ENCODE results near the gene TMEM229A. TPM values are rescaled to one million over a fixed set of nuclear protein-coding genes. Genes with fewer than 3 reads are reported as not detected.
"Not testable (repeated sequence)": the region's sequence is repeated elsewhere in the genome, so short reads cannot be mapped to it uniquely, and the experiment has no call there.

The TMEM229A gene
- under 1 TPM in 1 of 4 donors, not detected in 3; 0.71 TPM for total RNA-seq
- under 1 TPM in 1 of 3 donors, not detected in 2; 0.03 TPM for polyA plus RNA-seq

DNA sequence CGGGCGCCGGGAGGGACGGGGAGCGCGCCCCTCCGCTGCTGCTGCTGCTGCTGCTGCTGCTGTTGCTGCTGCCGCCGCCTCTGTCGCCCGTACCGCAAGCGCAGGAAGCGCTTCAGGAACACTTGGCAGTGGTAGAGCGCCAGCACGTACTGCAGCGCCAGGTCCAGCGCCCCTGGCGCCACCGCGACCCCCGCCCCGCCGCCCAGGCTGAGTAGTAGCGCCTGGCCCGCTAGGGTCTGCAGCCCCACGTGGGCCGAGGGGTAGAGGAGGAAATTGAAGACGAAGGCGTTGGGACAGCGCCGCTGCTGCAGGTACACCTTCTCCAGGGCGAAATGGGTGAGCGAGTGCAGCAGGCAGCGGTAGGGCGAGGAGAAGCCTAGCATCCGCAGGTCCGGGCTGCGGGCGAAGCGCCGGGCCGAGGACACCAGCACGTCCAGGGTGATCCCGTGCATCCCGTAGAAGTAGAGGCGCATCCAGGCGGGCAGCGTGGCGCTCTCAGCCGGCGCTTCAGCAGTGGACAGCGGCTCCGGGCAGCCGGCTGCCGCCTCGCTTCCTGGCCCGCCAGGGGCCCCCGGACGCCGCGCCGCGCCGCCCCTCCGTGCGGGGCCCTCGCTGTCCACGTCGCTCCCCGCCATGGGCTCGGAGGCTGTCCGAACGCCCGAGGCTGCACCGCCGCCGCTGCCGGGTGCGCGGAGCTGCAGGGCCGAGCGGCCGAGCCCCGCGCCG, at the start of gene TMEM229A:
Gene TMEM229A (minus strand): TSS at position 699 of the 726 bp plus-strand sequence. CDS start 64 bp downstream, at position 635.
- Histone ChIP-seq H3K36me3 (no peaks in the 10 kb centered on the region), H3K4me1 (peaks cover 2 to 22% (median 19%) of the 10 kb centered on the region in 4 donors), H3K27ac (peak within 1 kb of the TSS in 1 of 4 donors; percentile 23), H3K9me3 (no peaks in the 10 kb centered on the region), H3K27me3 (peaks cover 9 to 60% (median 39%) of the 10 kb centered on the region in 3 donors), H3K4me3 (peak within 1 kb of the TSS; percentile 13 to 52 (median 42))
- peak; percentile 61 for DNase-seq
- TF ChIP-seq EP300 (IDR thresholded peaks at IDR 0.05) (no peak), POLR2A (IDR thresholded peaks at IDR 0.05) (no peak)
- 1% methylated on average over 87 of the region's 87 CpGs for WGBS, 2 donors
- intact Hi-C loops (cut with DNase I): no loop called here

DNA sequence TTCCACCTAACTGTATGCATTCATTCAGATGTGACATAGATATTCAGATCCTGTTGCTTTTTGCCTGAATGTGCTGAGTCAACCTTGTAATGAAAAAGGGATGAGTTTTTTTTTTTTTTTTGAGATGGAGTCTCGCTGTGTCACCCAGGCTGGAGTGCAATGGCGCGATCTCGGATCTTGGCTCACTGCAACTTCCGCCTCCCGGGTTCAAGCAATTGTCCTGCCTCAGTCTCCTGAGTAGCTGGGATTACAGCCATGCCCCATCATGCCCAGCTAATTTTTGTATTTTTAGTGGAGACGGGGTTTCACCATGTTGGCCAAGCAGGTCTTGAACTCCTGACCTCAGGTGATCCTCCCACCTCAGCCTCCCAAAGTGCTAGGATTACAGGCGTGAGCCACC, 49.4 kb upstream of the TMEM229A start:
- H3K36me3 ChIP-seq; intact Hi-C loops (cut with DNase I); H3K4me3 ChIP-seq; DNase-seq; H3K9me3 ChIP-seq; H3K27me3 ChIP-seq; H3K27ac ChIP-seq: not testable (repeated sequence)
- WGBS, 2 donors: 93 to 98% methylated on average over 8 of the region's 8 CpGs
- peaks cover 0 to 24% (median 21%) of the 10 kb centered on the region in 4 donors for H3K4me1 ChIP-seq

DNA sequence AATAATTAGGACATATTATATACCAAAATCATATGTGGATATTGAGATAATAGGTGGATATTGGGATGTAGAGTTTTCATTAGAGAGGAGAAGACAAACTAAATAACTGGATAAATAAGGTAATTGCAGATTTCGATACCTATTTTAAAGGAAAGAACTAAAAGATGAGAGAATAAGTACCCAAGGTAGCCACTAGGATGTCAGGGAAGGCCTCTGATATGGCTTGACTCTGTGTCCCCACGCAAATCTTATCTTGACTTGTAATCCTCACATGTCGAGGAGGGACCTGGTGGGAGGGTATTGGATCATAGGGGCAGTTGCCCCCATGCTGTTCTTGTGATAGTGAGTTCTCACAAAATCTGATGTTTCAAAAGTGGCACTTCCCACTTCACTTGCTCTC, 44.7 kb upstream of the TMEM229A start:
- 76 to 96% methylated on average over 3 of the region's 3 CpGs for whole genome bisulfite sequencing, 2 donors
- DNase-seq: no peak
- TF ChIP-seq, protein P1, sequence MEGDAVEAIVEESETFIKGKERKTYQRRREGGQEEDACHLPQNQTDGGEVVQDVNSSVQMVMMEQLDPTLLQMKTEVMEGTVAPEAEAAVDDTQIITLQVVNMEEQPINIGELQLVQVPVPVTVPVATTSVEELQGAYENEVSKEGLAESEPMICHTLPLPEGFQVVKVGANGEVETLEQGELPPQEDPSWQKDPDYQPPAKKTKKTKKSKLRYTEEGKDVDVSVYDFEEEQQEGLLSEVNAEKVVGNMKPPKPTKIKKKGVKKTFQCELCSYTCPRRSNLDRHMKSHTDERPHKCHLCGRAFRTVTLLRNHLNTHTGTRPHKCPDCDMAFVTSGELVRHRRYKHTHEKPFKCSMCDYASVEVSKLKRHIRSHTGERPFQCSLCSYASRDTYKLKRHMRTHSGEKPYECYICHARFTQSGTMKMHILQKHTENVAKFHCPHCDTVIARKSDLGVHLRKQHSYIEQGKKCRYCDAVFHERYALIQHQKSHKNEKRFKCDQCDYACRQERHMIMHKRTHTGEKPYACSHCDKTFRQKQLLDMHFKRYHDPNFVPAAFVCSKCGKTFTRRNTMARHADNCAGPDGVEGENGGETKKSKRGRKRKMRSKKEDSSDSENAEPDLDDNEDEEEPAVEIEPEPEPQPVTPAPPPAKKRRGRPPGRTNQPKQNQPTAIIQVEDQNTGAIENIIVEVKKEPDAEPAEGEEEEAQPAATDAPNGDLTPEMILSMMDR (IDR thresholded peaks at IDR 0.05): no peak
- TF ChIP-seq POLR2AphosphoS5 (IDR thresholded peaks at IDR 0.05) (no peak), POLR2A (IDR thresholded peaks at IDR 0.05) (no peak), EP300 (IDR thresholded peaks at IDR 0.05) (no peak)
- Histone ChIP-seq H3K4me3 (no peak overlapping the region), H3K36me3 (no peaks in the 10 kb centered on the region), H3K9me3 (no peaks in the 10 kb centered on the region), H3K27me3 (no peaks in the 10 kb centered on the region), H3K4me1 (no peaks in the 10 kb centered on the region), H3K27ac (no peak overlapping the region)
- intact Hi-C loops (cut with DNase I): no loop called here

DNA sequence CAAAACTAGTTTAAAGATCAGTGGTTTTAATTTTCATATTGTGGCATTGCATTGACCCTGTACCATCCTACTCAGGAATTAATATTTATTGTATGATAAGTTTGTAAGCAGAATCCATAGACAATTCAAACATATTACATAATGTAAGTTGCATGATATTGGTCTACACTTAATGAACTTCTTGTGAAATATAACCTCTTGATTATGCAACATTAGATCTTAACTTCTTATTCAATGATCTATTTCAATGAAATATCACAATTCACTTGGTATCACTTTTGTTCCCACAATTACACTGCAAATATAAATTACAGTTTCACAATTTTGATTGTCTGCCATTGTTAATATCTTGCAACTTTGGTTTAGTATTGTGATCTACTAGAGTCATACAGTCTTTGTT, 44.0 kb upstream of the TMEM229A start:
- Histone ChIP-seq H3K27ac (no peak overlapping the region), H3K9me3 (no peaks in the 10 kb centered on the region), H3K4me3 (no peak overlapping the region), H3K4me1 (no peaks in the 10 kb centered on the region), H3K27me3 (no peaks in the 10 kb centered on the region), H3K36me3 (no peaks in the 10 kb centered on the region)
- no peak for DNase-seq
- intact Hi-C loops (cut with DNase I): no loop called here
- TF ChIP-seq POLR2AphosphoS5 (IDR thresholded peaks at IDR 0.05) (no peak), EP300 (IDR thresholded peaks at IDR 0.05) (no peak)

DNA sequence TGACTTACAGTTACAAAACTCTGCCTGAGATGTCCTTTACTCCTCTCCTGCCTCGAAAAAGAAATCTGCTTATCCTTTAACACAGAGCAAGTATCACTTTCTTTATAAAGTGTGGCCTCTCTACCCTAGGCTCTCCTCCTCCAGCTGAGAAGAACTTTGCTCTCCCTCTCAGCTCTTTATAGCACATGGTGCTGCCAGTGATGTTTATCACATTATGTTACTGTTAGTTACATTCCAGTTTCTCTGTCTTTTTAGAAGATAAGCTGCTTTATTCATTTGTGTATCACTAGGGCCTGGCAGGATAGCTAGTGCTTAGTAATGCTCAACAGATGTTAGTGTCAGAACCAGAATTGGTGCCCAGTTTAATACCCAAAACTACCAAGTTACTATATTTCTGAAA, 41.1 kb upstream of the TMEM229A start:
- Histone ChIP-seq H3K27ac (no peak overlapping the region), H3K4me1 (no peaks in the 10 kb centered on the region), H3K27me3 (no peaks in the 10 kb centered on the region), H3K4me3 (no peak overlapping the region), H3K9me3 (no peaks in the 10 kb centered on the region), H3K36me3 (no peaks in the 10 kb centered on the region)
- WGBS, 2 donors: 12 to 45% methylated on average over 1 of the region's 1 CpG
- no peak for DNase-seq
- intact Hi-C loops (cut with DNase I): no loop called here
- TF ChIP-seq POLR2AphosphoS5 (IDR thresholded peaks at IDR 0.05): no peak
- TF ChIP-seq POLR2A (IDR thresholded peaks at IDR 0.05): no peak
- TF ChIP-seq EP300 (IDR thresholded peaks at IDR 0.05): no peak
- TF ChIP-seq, protein P1 (IDR thresholded peaks at IDR 0.05): no peak

DNA sequence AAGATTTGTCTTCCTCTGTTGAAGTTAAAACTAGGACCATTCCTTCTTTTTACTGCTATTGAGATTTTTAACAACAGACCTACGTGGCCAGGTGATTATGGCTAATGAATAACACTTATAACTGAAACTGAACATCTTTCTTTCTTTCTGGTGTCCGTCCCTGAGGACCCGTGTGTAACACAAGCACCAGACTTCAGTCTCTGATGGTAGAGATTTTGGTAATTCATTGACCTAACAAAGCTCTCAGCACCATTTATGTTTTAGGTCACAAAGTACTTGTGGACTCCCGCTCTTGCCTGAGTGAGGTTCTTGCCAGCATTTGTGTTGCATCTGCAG, 40.4 kb upstream of the TMEM229A start:
- no peaks in the 10 kb centered on the region for H3K4me1 ChIP-seq
- no peak for TF ChIP-seq POLR2A (IDR thresholded peaks at IDR 0.05)
- TF ChIP-seq EP300 (IDR thresholded peaks at IDR 0.05): no peak
- TF ChIP-seq, protein P1 (IDR thresholded peaks at IDR 0.05): no peak
- TF ChIP-seq POLR2AphosphoS5 (IDR thresholded peaks at IDR 0.05): no peak
- no peaks in the 10 kb centered on the region for H3K9me3 ChIP-seq
- no peak overlapping the region for H3K4me3 ChIP-seq
- WGBS, 2 donors: 70 to 77% methylated on average over 4 of the region's 4 CpGs
- H3K27ac ChIP-seq: no peak overlapping the region
- H3K27me3 ChIP-seq: no peaks in the 10 kb centered on the region
- H3K36me3 ChIP-seq: no peaks in the 10 kb centered on the region
- DNase-seq: no peak
- intact Hi-C loops (cut with DNase I): no loop called here
